Stimulated activated CD4-positive, alpha-beta T cell treated with anti-CD3 and anti-CD28 coated beads, Interleukin-12 subunit alpha, Interleukin-12 subunit beta, amount 100 ng/mL, for 24 hours (primary cell): ENCODE results near the gene VIPR2.

ENCODE experiments used
- DNase-seq, 2 experiments: peaks; one replicate each; pipeline ENCODE4 v3.0.0-alpha.2; 2020; ENCODE audit warnings: low read depth in 2 of 2

The VIPR2 gene

GRCh38 chr7:159046300-159046699, 98.4 kb downstream of the VIPR2 start:
- no peak for DNase-seq

GRCh38 chr7:159045839-159046238, 98.8 kb downstream of the VIPR2 start:
- DNase-seq: no peak

- DNase-seq: no peak
Measured at GRCh38 chr7:159042581-159043101, 102.0 kb downstream of the VIPR2 start.

DNA sequence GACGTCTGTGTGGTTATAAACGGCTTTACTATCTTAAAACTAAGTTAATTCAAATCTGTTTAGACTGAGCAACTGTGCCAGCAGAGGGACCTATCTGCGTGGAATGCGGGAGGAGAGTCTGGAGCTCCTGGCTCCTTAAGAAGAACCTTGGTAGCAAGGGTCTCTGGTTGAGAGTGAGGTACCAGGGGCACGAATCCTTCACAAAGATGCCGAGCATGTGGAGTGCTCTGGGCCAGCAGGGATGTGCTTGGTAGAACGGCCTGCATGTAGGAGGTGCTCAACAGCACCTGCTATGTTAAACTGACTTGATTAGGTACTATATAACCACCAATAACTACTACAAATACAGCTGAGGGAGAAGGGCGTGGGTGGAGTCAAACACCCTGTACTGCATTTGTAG, 102.6 kb downstream of the VIPR2 start:
- no peak for DNase-seq

DNA sequence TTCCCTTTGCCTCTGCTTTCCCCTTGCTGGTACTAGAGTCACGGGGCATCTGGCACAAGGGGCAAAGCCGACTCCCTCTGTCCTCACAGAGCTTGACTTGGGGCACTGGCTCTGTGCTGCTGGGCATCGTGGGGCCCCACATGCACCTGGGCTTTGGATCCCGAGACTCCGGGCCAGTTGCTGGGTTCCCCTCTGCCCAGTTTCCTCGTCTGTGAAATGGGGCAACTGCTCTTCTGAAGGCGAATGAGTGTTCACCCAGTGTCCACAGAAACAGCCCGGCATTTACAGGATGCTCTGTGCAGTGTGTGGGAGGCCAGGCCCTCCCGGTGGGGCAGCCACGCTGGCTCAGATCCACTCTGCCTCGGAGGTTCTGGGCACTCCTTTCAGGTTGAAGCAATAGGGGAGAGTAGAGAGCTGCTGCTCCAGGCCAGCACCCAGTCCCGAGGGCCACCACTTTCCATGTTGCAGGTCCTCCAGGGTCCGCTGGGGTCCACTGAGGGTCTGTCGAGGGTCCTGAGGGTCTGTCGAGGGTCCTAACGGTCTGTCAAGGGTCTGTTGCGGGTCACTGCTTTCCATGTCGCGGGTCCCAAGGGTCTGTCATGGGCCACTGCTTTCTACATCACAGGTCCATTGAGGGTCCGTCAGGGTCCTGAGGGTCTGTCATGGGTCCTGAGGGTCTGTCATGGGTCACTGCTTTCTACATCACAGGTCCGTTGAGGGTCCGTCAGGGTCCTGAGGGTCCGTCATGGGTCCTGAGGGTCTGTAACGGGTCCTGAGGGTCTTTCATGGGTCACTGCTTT, 103.6 kb downstream of the VIPR2 start:
- no peak for DNase-seq

DNA sequence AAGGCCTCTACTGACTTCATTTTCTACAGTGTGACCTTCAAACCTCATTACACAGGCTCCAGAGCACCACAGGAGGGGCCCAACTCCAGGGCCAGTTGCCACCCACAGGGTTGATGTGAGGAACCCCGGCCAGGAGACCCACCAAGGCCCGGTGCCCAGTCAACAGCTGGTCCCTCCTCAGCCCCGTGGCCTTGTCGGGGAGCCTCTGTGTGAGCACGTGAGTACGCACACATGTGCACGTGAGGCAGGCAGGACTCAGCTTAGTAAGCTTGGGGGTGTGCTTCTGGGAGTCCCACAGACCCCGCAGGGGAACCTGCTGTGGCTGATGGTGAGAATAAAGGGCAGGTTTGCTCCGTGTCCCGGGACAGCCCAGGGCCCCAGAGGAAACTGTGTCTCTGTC, 104.5 kb downstream of the VIPR2 start:
- no peak for DNase-seq

DNA sequence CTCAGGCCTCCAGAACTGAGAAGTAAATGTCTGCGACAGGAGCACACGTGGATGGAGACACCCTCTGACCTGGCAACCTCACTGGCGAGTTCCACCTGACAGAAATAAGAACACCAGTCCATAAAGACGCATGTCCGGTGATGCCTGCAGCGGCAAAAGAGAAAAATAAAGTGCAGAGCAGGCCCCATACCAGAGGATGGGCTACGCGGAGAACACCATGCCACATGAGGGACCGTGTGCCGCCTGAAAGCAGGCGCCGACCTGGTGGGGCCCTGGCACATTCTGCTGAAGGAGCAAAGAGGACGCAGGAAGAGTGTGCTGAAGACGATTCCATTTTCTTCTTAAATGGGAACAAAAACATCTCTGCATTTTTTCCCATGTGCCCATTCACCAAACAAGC, 105.0 kb downstream of the VIPR2 start:
- DNase-seq: no peak

DNA sequence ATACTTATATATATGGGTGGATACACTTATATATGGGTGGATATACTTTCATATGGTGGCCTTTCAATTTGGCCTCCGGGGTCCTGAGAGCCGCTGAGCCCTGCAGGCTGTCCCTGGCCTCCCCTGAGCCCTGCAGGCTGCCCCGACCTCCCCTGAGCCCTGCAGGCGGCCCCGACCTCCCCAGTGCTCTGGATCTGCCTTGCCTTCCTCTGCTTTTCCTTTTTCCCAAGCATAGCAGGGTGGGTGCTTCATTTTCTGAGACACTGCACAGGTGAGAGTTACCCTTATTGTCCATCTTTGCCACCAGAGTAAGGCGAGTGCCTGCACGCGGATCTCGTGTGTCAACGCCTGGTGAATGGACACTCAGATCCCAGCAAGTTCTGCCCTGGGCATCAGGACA, 106.6 kb downstream of the VIPR2 start:
- DNase-seq: no peak

DNA sequence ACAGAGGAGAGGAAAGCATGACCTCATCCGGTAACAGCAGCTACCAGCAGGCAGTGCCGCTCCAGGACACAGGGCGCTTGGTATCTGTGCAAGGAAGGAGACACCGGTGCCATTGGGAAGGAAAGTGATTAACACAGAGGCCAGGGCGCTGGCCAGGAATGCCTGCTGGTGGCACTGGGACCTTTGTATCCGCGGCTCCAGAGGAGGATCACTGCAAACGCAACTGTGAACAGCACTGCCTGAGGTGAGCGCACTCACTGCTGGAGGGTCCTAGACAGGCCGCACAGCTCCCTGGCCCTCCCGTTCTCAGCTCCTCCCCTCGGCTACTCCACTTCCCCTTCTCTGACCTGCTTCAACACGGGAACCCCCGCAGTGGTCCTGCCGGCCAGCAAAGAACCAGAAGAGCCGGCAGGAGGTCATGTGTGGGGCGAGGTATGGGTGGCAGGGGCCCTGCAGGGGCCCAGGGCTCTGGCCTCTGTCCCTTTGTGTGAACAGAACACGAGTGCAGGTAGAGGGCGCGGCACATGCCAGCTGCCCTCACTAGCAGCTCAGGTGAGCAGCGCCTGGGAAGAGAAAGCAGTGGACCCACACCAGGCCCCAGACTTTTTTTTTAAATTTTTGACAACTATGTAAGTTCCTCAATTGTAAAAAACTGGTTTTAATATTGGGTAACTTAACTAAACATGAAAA, 107.6 kb downstream of the VIPR2 start:
- DNase-seq: no peak

- no peak for DNase-seq
Measured at GRCh38 chr7:159035571-159036073, 109.0 kb downstream of the VIPR2 start.

GRCh38 chr7:159034988-159035387, 109.7 kb downstream of the VIPR2 start:
- no peak for DNase-seq

DNA sequence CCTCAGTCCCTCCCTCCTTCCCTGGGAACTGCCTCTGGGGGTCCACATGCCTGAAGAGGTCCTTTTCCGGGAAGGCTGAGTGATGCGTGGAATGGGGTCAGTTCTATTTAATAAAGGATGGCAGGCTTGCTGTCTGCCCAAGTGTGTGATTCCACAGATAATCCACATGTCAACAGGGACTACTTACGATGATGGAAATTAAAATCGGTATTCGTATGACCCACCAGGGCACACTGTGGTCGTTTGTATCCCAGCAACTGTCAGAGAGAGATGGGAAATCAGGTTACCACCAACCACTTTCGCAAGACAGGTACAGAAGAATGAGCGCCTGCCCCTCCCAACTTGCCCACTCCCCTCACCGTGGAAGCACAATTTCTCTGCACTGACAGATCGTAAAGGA, 110.3 kb downstream of the VIPR2 start:
- no peak for DNase-seq

- no peak for DNase-seq
Measured at GRCh38 chr7:159033956-159034355, 110.7 kb downstream of the VIPR2 start.

DNA sequence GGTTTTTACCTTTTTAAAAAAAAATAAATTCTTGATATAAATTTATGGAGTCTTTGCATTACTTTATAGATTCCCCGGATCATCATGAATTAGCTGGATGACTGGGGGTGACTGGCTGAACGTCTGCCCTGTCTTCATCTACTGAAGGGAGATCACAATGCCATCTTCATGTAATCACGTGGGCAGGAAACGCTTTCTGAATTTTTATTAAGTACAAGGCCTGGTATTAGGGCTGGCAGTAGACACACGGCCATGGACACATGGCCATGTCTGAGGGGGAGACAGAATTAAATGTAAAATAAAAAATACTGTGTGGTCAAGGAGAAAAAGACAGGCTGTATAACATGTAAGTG, 111.2 kb downstream of the VIPR2 start:
- DNase-seq: no peak

GRCh38 chr7:159032753-159033472, 111.8 kb downstream of the VIPR2 start:
- DNase-seq: no peak

DNA sequence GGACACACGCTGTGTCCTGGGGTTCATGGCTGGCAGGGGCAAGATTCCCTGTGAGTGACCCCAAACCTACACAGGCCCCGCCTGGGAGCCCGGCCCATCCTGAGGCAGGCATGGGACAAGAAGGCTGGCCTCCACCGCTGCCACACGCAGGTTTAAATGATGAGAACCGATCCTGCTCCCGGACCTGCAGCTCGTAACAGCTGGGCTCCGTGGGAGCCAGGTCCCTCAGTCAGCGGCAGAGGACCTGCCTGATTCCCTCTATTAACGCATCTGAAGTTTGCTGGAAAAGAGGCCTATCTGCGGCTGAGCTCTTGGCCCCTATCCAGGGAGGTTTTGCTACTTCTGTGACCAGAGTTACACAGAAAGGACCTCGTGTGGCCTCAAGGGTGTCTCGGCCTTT, 112.3 kb downstream of the VIPR2 start:
- no peak for DNase-seq

GRCh38 chr7:159031750-159032149, 112.9 kb downstream of the VIPR2 start:
- DNase-seq: no peak

- no peak for DNase-seq
Measured at GRCh38 chr7:159031135-159031701, 113.4 kb downstream of the VIPR2 start.

DNA sequence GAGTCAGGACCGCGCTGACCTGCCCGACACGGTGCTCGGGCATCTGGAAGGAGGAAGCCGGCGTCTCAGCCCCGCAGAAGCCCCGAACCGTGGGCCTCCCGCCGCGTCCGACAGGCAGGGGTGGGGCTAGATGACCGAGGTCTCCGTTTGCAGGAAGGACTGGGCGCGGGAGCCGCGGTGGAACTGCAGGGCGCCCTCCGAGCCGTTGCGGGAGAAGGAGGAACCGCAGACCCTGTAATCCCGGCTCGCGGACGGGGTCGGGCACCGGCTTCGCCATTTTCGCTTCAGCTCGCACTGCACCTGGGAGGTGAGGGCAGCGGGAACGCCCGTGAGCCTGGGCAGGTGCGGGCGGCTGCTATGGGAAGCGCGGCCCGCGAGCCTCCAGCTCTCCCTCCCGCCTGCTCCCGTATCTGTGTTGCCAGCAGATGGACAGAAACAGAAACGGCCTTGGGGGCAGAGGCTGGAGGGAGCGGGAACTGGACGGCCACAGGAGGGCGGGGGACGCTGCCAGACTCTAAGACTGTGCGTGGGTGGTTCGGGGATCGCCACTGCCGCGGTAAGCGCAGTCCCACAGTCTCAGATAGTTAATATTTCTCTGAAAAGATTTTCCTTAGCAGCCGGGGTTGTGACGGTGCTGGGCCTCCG, 114.1 kb downstream of the VIPR2 start:
- no peak for DNase-seq

- no peak for DNase-seq
Measured at GRCh38 chr7:159028508-159029401, 115.9 kb downstream of the VIPR2 start.
